ENCODE results near the gene CABP7. TPM values are rescaled to one million over a fixed set of nuclear protein-coding genes. Genes with fewer than 3 reads are reported as not detected.

Gene CABP7
- total and polyA plus RNA-seq, 2 donors (not counting 1 experiment from before 2014, with no cell fraction given) = 0.03 TPM; not detected in 1

GRCh38 chr22:29718949-29719898 is 579 bp upstream of the CABP7 start:
- WGBS (ENCODE audit: insufficient coverage) = 57% methylated on average over 14 of the region's 24 CpGs
- Histone ChIP-seq H3K27me3 (replicated peaks in 1 of 4; ENCODE audit: control extremely low read depth in 1 of 4, control insufficient read depth in 3 of 4, insufficient read depth in 4 of 4, low read length in 3 of 4) (peaks cover 0 to 47% (median 12%) of the 10 kb centered on the region in 4 experiments), H3K9me3 (ENCODE audit: control extremely low read depth in 1 of 3, control insufficient read depth in 2 of 3, insufficient read depth in 1 of 3, low read length in 2 of 3) (no peaks in the 10 kb centered on the region), H3K36me3 (replicated peaks in 1 of 2; ENCODE audit: control extremely low read depth in 1 of 2, control insufficient read depth in 1 of 2, extremely low read depth in 1 of 2, insufficient read depth in 2 of 2, low read length in 1 of 2) (no peaks in the 10 kb centered on the region), H3K4me1 (ENCODE audit: control insufficient read depth in 2 of 2, insufficient read depth in 2 of 2, low read length in 2 of 2) (peaks cover 7 to 8% of the 10 kb centered on the region in 2 donors), H3K9ac (ENCODE audit: low read length) (no peak overlapping the region), H3K4me2 (replicated peaks; ENCODE audit: low read depth, low read length, poor library complexity, severe bottlenecking) (peak overlapping the region; percentile 40), H3K27ac (ENCODE audit: low read length in 2 of 2) (no peak overlapping the region), H3K79me2 (ENCODE audit: control insufficient read depth, insufficient read depth, low read length) (no peaks in the 10 kb centered on the region), H3K4me3 (ENCODE audit: control extremely low read depth in 1 of 5, extremely low read depth in 1 of 5, insufficient read depth in 1 of 5, low read depth in 2 of 5, low read length in 4 of 5) (no peak overlapping the region), H2AFZ (ENCODE audit: insufficient read depth, low read depth, low read length, poor library complexity, severe bottlenecking) (no peak overlapping the region), H4K20me1 (ENCODE audit: control insufficient read depth, insufficient read depth, low read length, poor library complexity, severe bottlenecking) (no peaks in the 10 kb centered on the region)
- no peak for ATAC-seq (ENCODE audit: low read depth)
- intact Hi-C loops (cut with micrococcal nuclease) = no loop called here
- Mint-ChIP-seq H3K27ac (no peak overlapping the region), H3K27me3 (peaks cover 43% of the 10 kb centered on the region), H3K9me3 (ENCODE audit: insufficient read depth) (no peaks in the 10 kb centered on the region), H3K4me1 (peaks cover 9% of the 10 kb centered on the region), H3K4me3 (peak overlapping the region; percentile 47)
- CTCF ChIA-PET = no interaction called here
- no peak for TF ChIP-seq EZH2 (IDR thresholded peaks at IDR 0.05; ENCODE audit: borderline replicate concordance, insufficient read depth, low read depth, low read length, poor library complexity, severe bottlenecking)
- TF ChIP-seq CTCF (IDR thresholded peaks at IDR 0.05) = no peak
- DNase-seq = no peak
- POLR2A ChIA-PET = no interaction called here

GRCh38 chr22:29720811-29721323 is 1.1 kb downstream of the CABP7 start:
- no peak overlapping the region for H3K27ac ChIP-seq (ENCODE audit: low read length in 2 of 2)
- ChIA-PET POLR2A (no interaction called here), CTCF (no interaction called here)
- TF ChIP-seq CTCF (IDR thresholded peaks at IDR 0.05) = no peak
- no peak for TF ChIP-seq EZH2 (IDR thresholded peaks at IDR 0.05; ENCODE audit: borderline replicate concordance, insufficient read depth, low read depth, low read length, poor library complexity, severe bottlenecking)
- ATAC-seq (ENCODE audit: low read depth) = no peak
- peaks cover 0 to 40% (median 12%) of the 10 kb centered on the region in 4 experiments for H3K27me3 ChIP-seq (replicated peaks in 1 of 4; ENCODE audit: control extremely low read depth in 1 of 4, control insufficient read depth in 3 of 4, insufficient read depth in 4 of 4, low read length in 3 of 4)
- no peaks in the 10 kb centered on the region for H4K20me1 ChIP-seq (ENCODE audit: control insufficient read depth, insufficient read depth, low read length, poor library complexity, severe bottlenecking)
- Mint-ChIP-seq H3K27ac (no peak overlapping the region), H3K27me3 (peaks cover 39% of the 10 kb centered on the region), H3K4me1 (peaks cover 9% of the 10 kb centered on the region), H3K4me3 (no peak overlapping the region), H3K9me3 (ENCODE audit: insufficient read depth) (no peaks in the 10 kb centered on the region)
- no peak overlapping the region for H2AFZ ChIP-seq (ENCODE audit: insufficient read depth, low read depth, low read length, poor library complexity, severe bottlenecking)
- no peak overlapping the region for H3K4me3 ChIP-seq (ENCODE audit: control extremely low read depth in 1 of 5, extremely low read depth in 1 of 5, insufficient read depth in 1 of 5, low read depth in 2 of 5, low read length in 4 of 5)
- DNase-seq = no peak
- H3K9me3 ChIP-seq (ENCODE audit: control extremely low read depth in 1 of 3, control insufficient read depth in 2 of 3, insufficient read depth in 1 of 3, low read length in 2 of 3) = no peaks in the 10 kb centered on the region
- H3K79me2 ChIP-seq (ENCODE audit: control insufficient read depth, insufficient read depth, low read length) = no peaks in the 10 kb centered on the region
- intact Hi-C loops (cut with micrococcal nuclease) = no loop called here
- H3K36me3 ChIP-seq (replicated peaks in 1 of 2; ENCODE audit: control extremely low read depth in 1 of 2, control insufficient read depth in 1 of 2, extremely low read depth in 1 of 2, insufficient read depth in 2 of 2, low read length in 1 of 2) = no peaks in the 10 kb centered on the region
- H3K9ac ChIP-seq (ENCODE audit: low read length) = no peak overlapping the region
- peaks cover 7 to 8% of the 10 kb centered on the region in 2 donors for H3K4me1 ChIP-seq (ENCODE audit: control insufficient read depth in 2 of 2, insufficient read depth in 2 of 2, low read length in 2 of 2)
- H3K4me2 ChIP-seq (replicated peaks; ENCODE audit: low read depth, low read length, poor library complexity, severe bottlenecking) = peak overlapping the region; percentile 50
- 8% methylated on average over 47 of the region's 53 CpGs for WGBS (ENCODE audit: insufficient coverage)
